PC-3 (cell line): ENCODE results near the gene FAM180B. TPM values are rescaled to one million over a fixed set of nuclear protein-coding genes. Genes with fewer than 3 reads are reported as not detected.
"Not testable (repeated sequence)": the region's sequence is repeated elsewhere in the genome, so short reads cannot be mapped to it uniquely, and the experiment has no call there.

Experiments
- ATAC-seq: fragments of 200-7000 bp; cut with Tn5 transposase; 2 replicates; pipeline ENCODE4 v1.9.1; 2020; ENCODE audit warnings: mild to moderate bottlenecking, moderate library complexity
- BruUV-seq: library from RNA; stranded (reverse); fragments of 400-500 nt; replicated peaks from 2 replicates; lab custom pipeline; 2021; lab: Mats Ljungman, UMichigan
- CTCF ChIA-PET: fragments of 300-600 bp; sonication (Branson Sonifier 250); formaldehyde crosslinking; loops from one replicate; lab custom pipeline; 2022; ENCODE audit warnings: antibody characterized with exemption; lab: Charles Lee
- POLR2A ChIA-PET: fragments of 300-600 bp; sonication (Branson Sonifier 250); formaldehyde crosslinking; loops from one replicate; lab custom pipeline; 2022; ENCODE audit warnings: antibody characterized with exemption; ENCODE audit not compliant: unreplicated experiment; lab: Charles Lee
- DNase-seq: peaks from one replicate; pipeline ENCODE4 v3.0.0-alpha.2; 2015
- H2AFZ ChIP-seq: fragments of 300-600 bp; sonication (generic); 2 replicates; pipeline ENCODE4 v1.6.0; 2016; ENCODE audit warnings: antibody characterized with exemption, low read length
- H3F3A ChIP-seq: fragments of 300-600 bp; sonication (generic); one replicate; pipeline ENCODE4 v1.6.0; 2017; ENCODE audit warnings: antibody characterized with exemption, low read length, control low read depth, mild to moderate bottlenecking; ENCODE audit not compliant: unreplicated experiment
- H3K27ac ChIP-seq: fragments of 300-600 bp; sonication (generic); 2 replicates; pipeline ENCODE4 v1.5.1; 2016; ENCODE audit warnings: mild to moderate bottlenecking, low read length
- H3K27me3 ChIP-seq: fragments of 300-600 bp; sonication (generic); 2 replicates; pipeline ENCODE4 v1.6.1; 2016; ENCODE audit warnings: low read length, mixed read lengths
- H3K36me3 ChIP-seq: fragments of 300-600 bp; sonication (generic); 2 replicates; pipeline ENCODE4 v1.6.1; 2016; ENCODE audit warnings: low read depth, mixed run types, low read length, mixed read lengths
- H3K4me1 ChIP-seq: fragments of 300-600 bp; sonication (generic); 2 replicates; pipeline ENCODE4 v1.5.1; 2016; ENCODE audit warnings: low read length; ENCODE audit not compliant: insufficient read depth
- H3K4me2 ChIP-seq: fragments of 300-600 bp; sonication (generic); 2 replicates; pipeline ENCODE4 v1.6.0; 2016; ENCODE audit warnings: low read length
- H3K4me3 ChIP-seq: fragments of 300-600 bp; sonication (generic); 2 replicates; pipeline ENCODE4 v1.5.1; 2016; ENCODE audit warnings: mild to moderate bottlenecking, low read length, mixed read lengths
- H3K79me2 ChIP-seq: fragments of 300-600 bp; sonication (generic); 2 replicates; pipeline ENCODE4 v1.6.1; 2017; ENCODE audit warnings: low read length, mixed read lengths
- H3K9ac ChIP-seq: fragments of 300-600 bp; sonication (generic); 2 replicates; pipeline ENCODE4 v1.6.0; 2016; ENCODE audit warnings: mild to moderate bottlenecking, low read length
- H3K9me2 ChIP-seq: fragments of 300-600 bp; sonication (generic); replicated peaks from 2 replicates; pipeline ENCODE4 v1.6.1; 2016; ENCODE audit warnings: mixed run types, low read length, mixed read lengths
- H3K9me3 ChIP-seq: fragments of 300-600 bp; sonication (generic); 2 replicates; pipeline ENCODE4 v1.6.1; 2016; ENCODE audit warnings: low read length, mixed read lengths
- H4K20me1 ChIP-seq: fragments of 300-600 bp; sonication (generic); 2 replicates; pipeline ENCODE4 v1.6.1; 2016; ENCODE audit warnings: low read length, mixed read lengths
- CTCF ChIP-seq: fragments of 300-600 bp; sonication (generic); conservative IDR thresholded peaks from 2 replicates; pipeline ENCODE4 v1.5.1; 2017; ENCODE audit warnings: antibody characterized with exemption, low read depth, mild to moderate bottlenecking, low read length
- EZH2 ChIP-seq: fragments of 300-600 bp; sonication (generic); IDR thresholded peaks from one replicate; pipeline ENCODE4 v1.6.1; 2017; ENCODE audit warnings: antibody characterized with exemption, mild to moderate bottlenecking, low read length; ENCODE audit not compliant: unreplicated experiment
- EZH2phosphoT487 ChIP-seq: fragments of 300-600 bp; sonication (generic); IDR thresholded peaks from 2 replicates; pipeline ENCODE4 v1.6.1; 2018; ENCODE audit warnings: mild to moderate bottlenecking, antibody characterized with exemption, low read length, borderline replicate concordance
- intact Hi-C: fragments of 100-400 bp; cut with micrococcal nuclease; formaldehyde crosslinking; loops from 2 replicates; pipeline ENCODE4 v1.9.0; 2023
- total RNA-seq: library from RNA; depleted of rRNA; stranded (reverse); fragments of >200 nt; gene quantifications from 2 replicates; pipeline ENCODE4 v1.2.3, GENCODE V29; 2014

Gene FAM180B
- total RNA-seq, 1 experiment from 2014 or later, result not detected

DNA sequence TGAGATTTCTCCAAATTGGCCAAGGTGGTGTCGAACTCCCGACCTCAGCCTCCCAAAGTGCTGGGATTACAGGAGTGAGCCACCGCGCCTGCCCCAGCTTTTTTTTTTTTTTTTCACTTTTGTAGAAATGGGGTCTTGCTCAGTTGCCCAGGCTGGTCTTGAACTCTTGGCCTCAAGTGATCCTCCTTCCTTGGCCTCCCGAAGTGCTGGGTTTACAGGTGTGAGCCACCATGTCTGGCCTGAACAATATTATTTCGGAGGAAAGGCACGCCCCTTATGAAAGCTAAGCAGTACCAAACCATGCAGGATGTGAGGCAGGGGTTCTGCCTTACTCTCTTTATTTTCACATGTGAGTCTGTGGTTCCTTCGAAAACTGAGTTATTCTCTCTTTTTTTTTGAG lies 39.8 kb downstream of the FAM180B start:
- POLR2A ChIA-PET, result no interaction called here
- intact Hi-C loops, result no loop called here
- no peak overlapping the region for H3K9ac ChIP-seq
- no peak overlapping the region for H3K4me2 ChIP-seq
- no peaks in the 10 kb centered on the region for H3F3A ChIP-seq
- no peak overlapping the region for H3K27ac ChIP-seq
- TF ChIP-seq EZH2 (no peak), EZH2phosphoT487 (no peak), CTCF (no peak)
- no peaks in the 10 kb centered on the region for H3K4me1 ChIP-seq
- no peak for ATAC-seq
- no peaks in the 10 kb centered on the region for H3K27me3 ChIP-seq
- H3K9me3 ChIP-seq, result no peaks in the 10 kb centered on the region
- H4K20me1 ChIP-seq, result no peaks in the 10 kb centered on the region
- DNase-seq, result no peak
- no peaks in the 10 kb centered on the region for H3K9me2 ChIP-seq
- no TSS peak for BruUV-seq
- H3K79me2 ChIP-seq, result no peaks in the 10 kb centered on the region
- CTCF ChIA-PET, result interaction anchor here (0.7 kb wide), 1 partner anchor 210 kb away, joined by 3 read pairs; no protein-coding TSS in a partner anchor
- H3K4me3 ChIP-seq, result no peak overlapping the region
- peaks cover 30% of the 10 kb centered on the region for H3K36me3 ChIP-seq
- H2AFZ ChIP-seq, result no peak overlapping the region

GRCh38 chr11:47628026-47628425 lies 41.5 kb downstream of the FAM180B start:
- ChIA-PET CTCF (no interaction called here), POLR2A (no interaction called here)
- H3K36me3 ChIP-seq, result peaks cover 27% of the 10 kb centered on the region
- no TSS peak for BruUV-seq
- H3K27ac ChIP-seq, result no peak overlapping the region
- no peaks in the 10 kb centered on the region for H3K27me3 ChIP-seq
- H3K9me3 ChIP-seq, result no peaks in the 10 kb centered on the region
- no peaks in the 10 kb centered on the region for H3K79me2 ChIP-seq
- H3K4me2 ChIP-seq, result no peak overlapping the region
- no peak for DNase-seq
- no peak for ATAC-seq
- no peaks in the 10 kb centered on the region for H3K4me1 ChIP-seq
- no peak overlapping the region for H3K4me3 ChIP-seq
- intact Hi-C loops, result no loop called here
- H3K9ac ChIP-seq, result no peak overlapping the region
- no peaks in the 10 kb centered on the region for H3F3A ChIP-seq
- H4K20me1 ChIP-seq, result no peaks in the 10 kb centered on the region
- H3K9me2 ChIP-seq, result no peaks in the 10 kb centered on the region
- TF ChIP-seq CTCF (no peak), EZH2phosphoT487 (no peak), EZH2 (no peak)
- no peak overlapping the region for H2AFZ ChIP-seq

DNA sequence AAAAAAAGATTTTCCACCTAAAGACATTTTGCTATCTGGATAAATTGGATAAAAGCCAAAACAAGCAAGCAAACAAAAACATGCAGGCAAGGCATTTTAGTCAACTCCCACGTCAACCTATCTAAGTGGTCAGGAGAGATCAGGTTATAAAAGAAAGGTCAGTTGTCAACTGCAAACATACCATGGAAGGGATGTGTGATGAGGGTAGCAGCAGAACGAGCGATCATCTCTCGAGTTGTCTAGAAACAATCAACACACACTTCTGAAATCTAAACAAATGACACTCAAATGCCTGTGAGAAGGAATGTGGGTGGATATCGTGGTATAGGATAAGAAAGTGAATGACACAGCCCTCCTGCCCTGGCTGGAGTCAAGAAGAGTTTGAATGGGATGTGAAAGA lies 45.0 kb downstream of the FAM180B start:
- peaks cover 34% of the 10 kb centered on the region for H3K36me3 ChIP-seq

GRCh38 chr11:47636331-47636730 lies 49.9 kb downstream of the FAM180B start:
- CTCF ChIA-PET, POLR2A ChIA-PET, H3K9me2 ChIP-seq, H3K27ac ChIP-seq, H4K20me1 ChIP-seq, H2AFZ ChIP-seq, BruUV-seq, DNase-seq, intact Hi-C loops, H3F3A ChIP-seq, H3K9ac ChIP-seq, ATAC-seq, H3K9me3 ChIP-seq, H3K4me2 ChIP-seq, H3K4me3 ChIP-seq, H3K4me1 ChIP-seq, H3K27me3 ChIP-seq: not testable (repeated sequence)
- peaks cover 25% of the 10 kb centered on the region for H3K79me2 ChIP-seq
- H3K36me3 ChIP-seq, result peaks cover 29% of the 10 kb centered on the region

More for the DNA sequence above, 45.0 kb downstream of the FAM180B start:
- POLR2A ChIA-PET, result no interaction called here
- Histone ChIP-seq H3K9me3 (no peaks in the 10 kb centered on the region), H3K4me3 (no peak overlapping the region), H4K20me1 (no peaks in the 10 kb centered on the region), H3F3A (no peaks in the 10 kb centered on the region), H2AFZ (no peak overlapping the region), H3K4me1 (no peaks in the 10 kb centered on the region), H3K9ac (no peak overlapping the region), H3K27me3 (no peaks in the 10 kb centered on the region), H3K4me2 (no peak overlapping the region), H3K79me2 (no peaks in the 10 kb centered on the region), H3K27ac (no peak overlapping the region), H3K9me2 (no peaks in the 10 kb centered on the region)
- no peak for DNase-seq
- intact Hi-C loops, result no loop called here
- no peak for TF ChIP-seq CTCF
- CTCF ChIA-PET, result no interaction called here
- no peak for ATAC-seq
- BruUV-seq, result no TSS peak
